Measurements from ENCODE around the gene C1QTNF2. TPM values are rescaled to one million over a fixed set of nuclear protein-coding genes. Genes with fewer than 3 reads are reported as not detected.

C1QTNF2 gene
- total RNA-seq, 1 experiment from 2014 or later = not detected

DNA sequence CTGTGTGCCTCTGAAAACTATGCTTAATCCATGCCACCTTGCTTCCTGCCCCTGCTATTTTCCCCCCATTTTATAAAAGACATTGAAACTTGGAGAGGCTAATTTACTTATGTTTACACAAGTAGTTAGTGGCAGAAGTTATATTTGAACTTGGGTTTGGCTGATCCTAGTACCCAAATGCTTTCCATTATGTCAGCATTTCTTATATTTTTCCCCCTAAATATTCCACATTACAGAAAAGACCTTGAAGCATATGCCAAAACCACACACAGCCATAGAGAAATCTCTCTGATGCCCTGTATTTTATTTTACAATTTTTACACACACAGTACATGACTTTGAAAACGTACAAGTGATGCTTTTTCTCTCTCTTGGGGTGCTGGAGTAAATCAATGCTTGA is 11.2 kb downstream of the C1QTNF2 start:
- TF ChIP-seq, protein P1, sequence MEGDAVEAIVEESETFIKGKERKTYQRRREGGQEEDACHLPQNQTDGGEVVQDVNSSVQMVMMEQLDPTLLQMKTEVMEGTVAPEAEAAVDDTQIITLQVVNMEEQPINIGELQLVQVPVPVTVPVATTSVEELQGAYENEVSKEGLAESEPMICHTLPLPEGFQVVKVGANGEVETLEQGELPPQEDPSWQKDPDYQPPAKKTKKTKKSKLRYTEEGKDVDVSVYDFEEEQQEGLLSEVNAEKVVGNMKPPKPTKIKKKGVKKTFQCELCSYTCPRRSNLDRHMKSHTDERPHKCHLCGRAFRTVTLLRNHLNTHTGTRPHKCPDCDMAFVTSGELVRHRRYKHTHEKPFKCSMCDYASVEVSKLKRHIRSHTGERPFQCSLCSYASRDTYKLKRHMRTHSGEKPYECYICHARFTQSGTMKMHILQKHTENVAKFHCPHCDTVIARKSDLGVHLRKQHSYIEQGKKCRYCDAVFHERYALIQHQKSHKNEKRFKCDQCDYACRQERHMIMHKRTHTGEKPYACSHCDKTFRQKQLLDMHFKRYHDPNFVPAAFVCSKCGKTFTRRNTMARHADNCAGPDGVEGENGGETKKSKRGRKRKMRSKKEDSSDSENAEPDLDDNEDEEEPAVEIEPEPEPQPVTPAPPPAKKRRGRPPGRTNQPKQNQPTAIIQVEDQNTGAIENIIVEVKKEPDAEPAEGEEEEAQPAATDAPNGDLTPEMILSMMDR (IDR thresholded peaks at IDR 0.05; ENCODE audit: unreplicated experiment) = no peak
- no peak overlapping the region for H3K4me3 Mint-ChIP-seq (ENCODE audit: unreplicated experiment)
- no TSS peak for BruUV-seq (replicated peaks)
- DNase-seq (ENCODE audit: unreplicated experiment) = no peak
- peaks cover 7% of the 10 kb centered on the region for H3K4me1 Mint-ChIP-seq (ENCODE audit: insufficient read depth, unreplicated experiment)
- H3K36me3 Mint-ChIP-seq (ENCODE audit: insufficient read depth, unreplicated experiment) = no peaks in the 10 kb centered on the region
- H3K27ac Mint-ChIP-seq (ENCODE audit: low read depth, unreplicated experiment) = no peak overlapping the region
- ChIA-PET CTCF (interaction anchor here (0.7 to 4.3 kb wide), 4 partner anchors 14 to 623 kb away, joined by 3 to 25 read pairs (median 8); no protein-coding TSS in a partner anchor), POLR2A (no interaction called here)
- H3K27me3 Mint-ChIP-seq (ENCODE audit: insufficient read depth, unreplicated experiment) = no peaks in the 10 kb centered on the region
- intact Hi-C loops (cut with micrococcal nuclease) = no loop called here
- no peaks in the 10 kb centered on the region for H3K9me3 Mint-ChIP-seq (ENCODE audit: unreplicated experiment)

DNA sequence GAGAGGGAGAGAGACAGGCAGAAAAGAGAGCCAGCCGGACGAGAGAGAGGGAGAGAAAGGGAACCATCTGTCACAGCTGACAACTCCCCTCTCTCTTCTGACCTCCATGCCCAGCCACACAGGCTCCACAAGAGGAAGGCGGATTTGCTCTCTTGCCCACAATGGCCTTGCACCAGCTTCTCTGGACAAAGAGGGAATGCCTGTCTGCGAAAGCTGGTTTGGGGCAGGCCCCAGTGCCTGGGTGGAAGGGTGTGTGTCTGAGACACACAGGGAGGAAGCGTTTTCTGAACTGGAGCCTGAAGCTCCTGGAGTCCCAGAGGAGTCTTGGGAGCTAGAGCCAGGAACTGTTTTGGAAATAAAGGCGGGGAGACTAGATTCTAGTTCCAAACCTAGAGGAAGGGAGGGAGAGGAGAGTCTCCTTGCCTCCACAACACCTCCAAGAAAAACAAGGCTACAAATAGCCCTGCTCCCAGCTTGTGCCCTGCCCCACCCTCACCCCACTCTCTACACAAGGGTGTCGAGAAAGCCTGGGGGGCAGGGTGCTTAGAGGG is 12.5 kb downstream of the C1QTNF2 start:
- TF ChIP-seq, protein P1 (IDR thresholded peaks at IDR 0.05; ENCODE audit: unreplicated experiment) = no peak
- H3K9me3 Mint-ChIP-seq (ENCODE audit: unreplicated experiment) = no peaks in the 10 kb centered on the region
- H3K4me1 Mint-ChIP-seq (ENCODE audit: insufficient read depth, unreplicated experiment) = peaks cover 7% of the 10 kb centered on the region
- H3K36me3 Mint-ChIP-seq (ENCODE audit: insufficient read depth, unreplicated experiment) = no peaks in the 10 kb centered on the region
- no peaks in the 10 kb centered on the region for H3K27me3 Mint-ChIP-seq (ENCODE audit: insufficient read depth, unreplicated experiment)
- H3K4me3 Mint-ChIP-seq (ENCODE audit: unreplicated experiment) = no peak overlapping the region
- intact Hi-C loops (cut with micrococcal nuclease) = no loop called here
- H3K27ac Mint-ChIP-seq (ENCODE audit: low read depth, unreplicated experiment) = no peak overlapping the region
- BruUV-seq (replicated peaks) = no TSS peak
- no peak for DNase-seq (ENCODE audit: unreplicated experiment)
- ChIA-PET POLR2A (no interaction called here), CTCF (interaction anchor here (0.5 to 4.3 kb wide), 7 partner anchors 13 to 273 kb away, joined by 4 to 25 read pairs (median 5); no protein-coding TSS in a partner anchor)

DNA sequence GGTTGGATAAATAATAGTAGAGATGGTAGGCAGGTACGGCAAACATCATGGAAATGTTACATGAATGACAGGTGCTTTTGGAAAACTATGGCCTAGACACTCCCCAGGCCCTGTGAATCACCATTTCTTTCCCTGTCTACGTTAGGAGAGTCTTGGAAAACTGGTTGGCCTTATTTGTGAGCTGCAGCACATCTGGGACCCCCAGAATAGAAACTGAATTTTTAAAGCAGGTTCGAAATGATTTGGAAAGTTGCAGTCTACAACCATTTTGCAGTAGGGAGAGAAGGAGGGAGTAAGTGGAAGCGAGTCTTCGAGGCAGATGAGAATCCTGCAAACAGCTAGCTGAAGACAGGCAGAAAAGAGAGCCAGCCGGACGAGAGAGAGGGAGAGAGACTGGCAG is 13.0 kb downstream of the C1QTNF2 start:
- CTCF ChIA-PET = interaction anchor here (0.5 to 4.3 kb wide), 6 partner anchors 12 to 272 kb away, joined by 3 to 25 read pairs (median 6); no protein-coding TSS in a partner anchor
- H3K4me1 Mint-ChIP-seq (ENCODE audit: insufficient read depth, unreplicated experiment) = peaks cover 7% of the 10 kb centered on the region
- H3K4me3 Mint-ChIP-seq (ENCODE audit: unreplicated experiment) = no peak overlapping the region
- no peaks in the 10 kb centered on the region for H3K27me3 Mint-ChIP-seq (ENCODE audit: insufficient read depth, unreplicated experiment)
- intact Hi-C loops (cut with micrococcal nuclease) = no loop called here
- POLR2A ChIA-PET = no interaction called here
- no TSS peak for BruUV-seq (replicated peaks)
- H3K27ac Mint-ChIP-seq (ENCODE audit: low read depth, unreplicated experiment) = no peak overlapping the region
- H3K36me3 Mint-ChIP-seq (ENCODE audit: insufficient read depth, unreplicated experiment) = no peaks in the 10 kb centered on the region
- TF ChIP-seq, protein P1 (IDR thresholded peaks at IDR 0.05; ENCODE audit: unreplicated experiment) = no peak
- H3K9me3 Mint-ChIP-seq (ENCODE audit: unreplicated experiment) = no peaks in the 10 kb centered on the region
- no peak for DNase-seq (ENCODE audit: unreplicated experiment)

DNA sequence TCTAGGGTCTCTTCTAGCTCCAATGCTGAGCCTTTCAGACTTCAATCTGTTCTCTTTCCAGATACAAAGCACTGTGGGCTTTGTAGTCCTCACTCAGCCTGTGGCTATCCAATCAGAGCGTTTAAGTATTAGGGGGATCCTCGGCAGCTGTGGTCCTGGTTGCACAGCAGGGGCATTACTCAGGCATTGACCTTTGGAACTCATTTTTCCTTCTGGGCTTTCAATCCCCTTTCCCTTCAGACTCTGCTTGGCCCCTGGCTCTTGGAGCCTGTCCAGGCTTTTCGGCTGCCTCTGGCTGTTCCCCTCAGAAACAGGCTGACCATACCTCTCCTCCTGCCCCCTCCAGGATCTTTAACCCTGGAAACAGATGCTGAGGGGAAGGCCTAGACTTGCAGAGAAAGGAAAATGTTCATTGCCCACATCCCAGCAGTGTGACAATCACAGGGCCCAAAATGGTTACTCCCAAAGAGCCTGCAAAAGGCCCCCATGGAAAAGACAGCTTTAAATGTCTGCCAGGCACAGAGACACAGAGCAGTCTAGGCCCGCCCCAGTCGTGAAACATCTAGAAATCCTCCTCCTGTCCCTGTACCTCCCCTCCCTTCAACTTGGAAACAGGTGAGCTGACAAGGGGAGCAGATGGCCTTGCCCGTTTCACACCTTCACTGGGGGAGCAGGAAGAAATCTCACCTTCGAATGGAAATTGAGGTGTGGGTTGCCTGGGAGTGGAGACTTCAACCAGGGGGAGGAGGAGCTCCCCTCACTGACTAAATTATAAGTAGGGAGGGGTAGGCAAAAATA is 13.7 kb downstream of the C1QTNF2 start:
- Mint-ChIP-seq H3K27me3 (ENCODE audit: insufficient read depth, unreplicated experiment) (no peaks in the 10 kb centered on the region), H3K4me3 (ENCODE audit: unreplicated experiment) (no peak overlapping the region), H3K4me1 (ENCODE audit: insufficient read depth, unreplicated experiment) (peaks cover 7% of the 10 kb centered on the region), H3K36me3 (ENCODE audit: insufficient read depth, unreplicated experiment) (no peaks in the 10 kb centered on the region), H3K9me3 (ENCODE audit: unreplicated experiment) (no peaks in the 10 kb centered on the region), H3K27ac (ENCODE audit: low read depth, unreplicated experiment) (no peak overlapping the region)
- intact Hi-C loops (cut with micrococcal nuclease) = no loop called here
- POLR2A ChIA-PET = interaction anchor here (0.5 kb wide), 1 partner anchor 488 kb away, joined by 4 read pairs; no protein-coding TSS in a partner anchor
- TF ChIP-seq, protein P1 (IDR thresholded peaks at IDR 0.05; ENCODE audit: unreplicated experiment) = no peak
- CTCF ChIA-PET = interaction anchor here (1.3 to 4.3 kb wide), 3 partner anchors 12 to 114 kb away, joined by 3 to 25 read pairs (median 5); no protein-coding TSS in a partner anchor
- BruUV-seq (replicated peaks) = no TSS peak
- no peak for DNase-seq (ENCODE audit: unreplicated experiment)
